RWPE1 (cell line): ENCODE data around the gene OR7C1.
"Not testable (repeated sequence)": the region's sequence is repeated elsewhere in the genome, so short reads cannot be mapped to it uniquely, and the experiment has no call there.

ENCODE experiments used
- CTCF ChIA-PET: fragments of 350-600 bp; sonication (Branson Sonifier 250); formaldehyde crosslinking; extraction: SDS; loops from one replicate; lab custom pipeline; 2021; lab: Yijun Ruan, JAX
- POLR2A ChIA-PET: fragments of 400-600 bp; formaldehyde crosslinking; extraction: SDS; loops from one replicate; lab custom pipeline; 2020; ENCODE audit warnings: antibody characterized with exemption; ENCODE audit not compliant: low non-redundant PET; lab: Yijun Ruan, JAX
- DNase-seq: peaks from one replicate; pipeline ENCODE4 v3.0.0; 2012; ENCODE audit warnings: low spot score
- H3K27ac ChIP-seq: fragments of 450-650 bp; 2 replicates; pipeline ENCODE4 v1.5.1; 2017
- TF ChIP-seq, protein P1 (sequence below): fragments of 450-650 bp; conservative IDR thresholded peaks from 2 replicates; pipeline ENCODE4 v1.5.1; 2017; ENCODE audit warnings: low read depth, mild to moderate bottlenecking

Gene OR7C1

DNA sequence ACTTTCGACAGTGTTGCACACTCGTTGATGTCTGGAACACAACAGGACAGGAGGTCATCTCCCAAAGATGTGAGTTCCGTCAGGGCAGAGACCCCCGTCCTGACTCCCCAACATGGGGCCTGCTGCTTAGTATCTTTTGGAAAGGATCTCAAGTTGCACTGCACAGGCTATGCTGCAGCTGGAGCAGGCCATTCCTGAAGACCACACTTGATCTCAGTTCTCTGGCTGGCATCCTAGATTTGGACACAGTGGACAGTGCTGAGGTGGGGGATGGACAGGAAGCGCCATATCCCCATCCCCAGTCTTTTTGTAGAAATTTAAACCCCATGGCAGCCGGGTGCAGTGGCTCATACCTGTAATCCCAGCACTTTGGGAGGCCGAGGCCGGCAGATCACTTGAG, 62.5 kb downstream of the OR7C1 start:
- TF ChIP-seq, protein P1, sequence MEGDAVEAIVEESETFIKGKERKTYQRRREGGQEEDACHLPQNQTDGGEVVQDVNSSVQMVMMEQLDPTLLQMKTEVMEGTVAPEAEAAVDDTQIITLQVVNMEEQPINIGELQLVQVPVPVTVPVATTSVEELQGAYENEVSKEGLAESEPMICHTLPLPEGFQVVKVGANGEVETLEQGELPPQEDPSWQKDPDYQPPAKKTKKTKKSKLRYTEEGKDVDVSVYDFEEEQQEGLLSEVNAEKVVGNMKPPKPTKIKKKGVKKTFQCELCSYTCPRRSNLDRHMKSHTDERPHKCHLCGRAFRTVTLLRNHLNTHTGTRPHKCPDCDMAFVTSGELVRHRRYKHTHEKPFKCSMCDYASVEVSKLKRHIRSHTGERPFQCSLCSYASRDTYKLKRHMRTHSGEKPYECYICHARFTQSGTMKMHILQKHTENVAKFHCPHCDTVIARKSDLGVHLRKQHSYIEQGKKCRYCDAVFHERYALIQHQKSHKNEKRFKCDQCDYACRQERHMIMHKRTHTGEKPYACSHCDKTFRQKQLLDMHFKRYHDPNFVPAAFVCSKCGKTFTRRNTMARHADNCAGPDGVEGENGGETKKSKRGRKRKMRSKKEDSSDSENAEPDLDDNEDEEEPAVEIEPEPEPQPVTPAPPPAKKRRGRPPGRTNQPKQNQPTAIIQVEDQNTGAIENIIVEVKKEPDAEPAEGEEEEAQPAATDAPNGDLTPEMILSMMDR, result no peak
- H3K27ac ChIP-seq, result no peak overlapping the region
- ChIA-PET CTCF (no interaction called here), POLR2A (interaction anchor here (0.6 kb wide), 1 partner anchor 11 kb away, joined by 4 read pairs; no protein-coding TSS in a partner anchor)
- no peak for DNase-seq

DNA sequence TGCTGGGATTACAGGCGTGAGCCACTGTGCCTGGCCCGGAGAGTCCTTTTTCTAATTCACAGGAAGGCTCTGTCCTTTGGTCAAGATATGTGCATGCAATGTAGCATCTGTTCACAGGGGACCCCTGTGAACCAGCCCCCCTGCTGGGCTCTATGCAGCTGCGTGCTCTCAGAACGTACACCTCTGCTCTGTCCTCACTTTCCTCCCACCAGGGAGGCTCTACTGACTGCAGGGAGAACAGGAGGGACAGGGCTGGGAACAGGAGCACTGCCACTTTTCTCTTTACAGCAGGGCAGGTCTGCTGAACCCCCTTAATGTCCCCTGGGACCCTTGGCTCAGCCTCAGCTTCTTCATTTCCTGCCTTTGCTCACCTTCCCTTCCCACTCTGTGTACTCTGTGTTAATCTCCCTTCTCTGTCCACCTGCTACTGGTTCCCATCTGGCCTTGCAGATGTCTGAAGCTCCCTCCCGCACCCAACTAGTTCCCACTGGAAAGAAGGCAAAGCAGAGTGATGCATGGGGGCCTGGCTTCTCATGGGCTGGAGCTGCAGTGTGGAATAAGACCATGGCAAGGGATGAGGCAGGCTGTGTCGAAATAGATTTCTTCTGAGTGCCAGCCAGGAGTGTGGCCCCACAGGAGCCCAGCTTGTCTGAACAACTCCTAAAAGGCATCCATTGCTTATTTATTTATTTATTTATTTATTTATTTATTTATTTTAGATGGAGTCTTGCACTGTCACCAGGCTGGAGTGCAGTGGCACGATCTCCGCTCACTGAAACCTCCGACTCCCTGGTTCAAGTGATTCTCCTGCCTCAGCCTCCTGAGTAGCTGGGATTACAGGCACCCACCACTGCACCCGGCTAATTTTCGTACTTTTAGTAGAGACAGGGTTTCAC, 63.8 kb downstream of the OR7C1 start:
- TF ChIP-seq, protein P1, result no peak
- ChIA-PET CTCF (interaction anchor here (1.2 kb wide), 1 partner anchor 15 kb away, joined by 3 read pairs; no protein-coding TSS in a partner anchor), POLR2A (no interaction called here)
- no peak overlapping the region for H3K27ac ChIP-seq
- DNase-seq, result no peak

DNA sequence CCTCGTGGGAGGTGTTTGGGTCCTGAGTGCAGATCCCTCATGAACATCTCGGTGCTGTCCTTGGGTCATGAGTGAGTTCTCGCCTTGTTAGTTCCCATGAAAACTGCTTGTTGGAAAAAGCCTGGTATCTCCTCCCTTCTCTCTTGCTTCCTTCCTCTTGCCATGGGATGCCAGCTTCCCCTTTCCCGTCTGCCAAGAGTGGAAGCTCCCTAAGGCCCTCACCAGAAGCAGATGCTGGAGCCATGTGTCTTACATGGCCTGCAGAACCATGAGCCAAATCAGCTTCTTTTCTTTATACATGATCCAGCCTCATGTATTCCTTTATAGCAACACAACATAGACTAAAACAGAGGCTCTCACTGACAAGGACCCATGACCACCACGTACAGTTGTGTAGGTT, 64.8 kb downstream of the OR7C1 start:
- ChIA-PET CTCF (no interaction called here), POLR2A (no interaction called here)
- no peak for DNase-seq
- TF ChIP-seq, protein P1, result no peak
- no peak overlapping the region for H3K27ac ChIP-seq

DNA sequence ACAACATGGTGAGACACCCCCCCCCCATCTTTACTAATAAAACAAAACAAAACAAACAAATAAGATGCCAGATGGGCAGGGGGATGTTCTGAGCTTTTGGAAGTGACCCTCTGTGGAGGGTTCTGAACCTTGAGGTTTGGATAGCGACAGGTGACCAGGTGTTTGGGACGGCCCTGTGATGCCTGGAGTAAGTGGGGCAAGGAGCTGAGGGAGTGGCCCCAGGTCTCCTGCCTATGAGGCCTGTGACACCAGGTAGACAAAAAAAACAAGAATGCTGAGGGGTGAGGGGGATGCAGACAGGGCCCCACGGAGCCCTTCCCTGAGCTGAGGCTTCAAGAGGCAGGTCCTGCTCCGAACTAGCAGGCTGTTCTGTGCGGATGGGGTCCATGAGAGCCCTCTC, 65.8 kb downstream of the OR7C1 start:
- ChIA-PET POLR2A (no interaction called here), CTCF (no interaction called here)
- TF ChIP-seq, protein P1, result no peak
- no peak overlapping the region for H3K27ac ChIP-seq
- no peak for DNase-seq

DNA sequence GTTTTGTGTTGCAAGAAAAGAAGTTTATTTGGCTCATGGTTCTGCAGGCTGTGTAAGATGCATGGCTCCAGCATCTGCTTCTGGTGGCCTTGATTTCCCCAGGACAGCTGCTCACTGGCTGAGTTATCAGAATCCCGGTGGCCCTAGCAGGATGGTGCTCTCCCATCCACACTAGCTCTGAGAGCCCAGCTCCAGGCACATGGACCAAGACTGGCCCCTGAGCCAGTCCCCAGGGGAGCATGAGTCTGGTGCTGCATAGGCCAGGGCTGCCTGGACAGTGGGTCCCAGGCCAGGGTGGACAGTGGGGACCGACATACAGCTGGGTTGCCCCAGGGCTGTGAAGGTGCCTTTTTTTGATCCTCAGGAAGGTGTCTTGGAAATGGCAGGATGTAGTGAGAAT, 67.0 kb downstream of the OR7C1 start:
- POLR2A ChIA-PET, result no interaction called here
- CTCF ChIA-PET, result interaction anchor here (0.6 kb wide), 1 partner anchor 195 kb away, joined by 3 read pairs; no protein-coding TSS in a partner anchor
- H3K27ac ChIP-seq, result no peak overlapping the region
- DNase-seq, result no peak
- TF ChIP-seq, protein P1, result no peak

DNA sequence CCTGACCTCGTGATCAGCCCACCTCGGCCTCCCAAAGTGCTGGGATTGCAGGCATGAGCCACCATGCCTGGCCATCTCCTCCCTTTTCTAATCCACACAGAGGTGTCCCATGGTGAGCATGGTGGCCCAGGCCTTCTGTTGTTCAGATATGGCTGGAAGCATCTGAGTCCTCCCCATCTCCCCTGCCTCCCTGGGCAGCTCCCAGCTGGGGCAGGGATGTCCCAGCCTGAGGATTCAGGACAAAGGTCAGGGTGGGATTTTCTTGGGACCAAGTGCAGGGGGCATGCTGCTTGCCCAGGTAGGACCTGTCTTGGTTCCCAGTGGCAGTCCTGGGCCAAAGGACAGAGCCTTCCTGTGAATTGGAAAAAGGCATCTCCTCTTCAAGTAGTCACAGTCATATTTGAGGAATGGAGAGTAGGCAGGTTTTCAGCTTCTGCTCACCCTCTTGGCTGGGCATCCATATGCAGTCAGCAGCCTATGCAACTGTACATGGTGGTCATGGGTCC, 67.5 kb downstream of the OR7C1 start:
- CTCF ChIA-PET, result interaction anchor here (0.6 kb wide), 2 partner anchors 12 to 194 kb away, joined by 3 to 7 read pairs; no protein-coding TSS in a partner anchor
- DNase-seq, result no peak
- no peak overlapping the region for H3K27ac ChIP-seq
- POLR2A ChIA-PET, result no interaction called here
- TF ChIP-seq, protein P1, result no peak

DNA sequence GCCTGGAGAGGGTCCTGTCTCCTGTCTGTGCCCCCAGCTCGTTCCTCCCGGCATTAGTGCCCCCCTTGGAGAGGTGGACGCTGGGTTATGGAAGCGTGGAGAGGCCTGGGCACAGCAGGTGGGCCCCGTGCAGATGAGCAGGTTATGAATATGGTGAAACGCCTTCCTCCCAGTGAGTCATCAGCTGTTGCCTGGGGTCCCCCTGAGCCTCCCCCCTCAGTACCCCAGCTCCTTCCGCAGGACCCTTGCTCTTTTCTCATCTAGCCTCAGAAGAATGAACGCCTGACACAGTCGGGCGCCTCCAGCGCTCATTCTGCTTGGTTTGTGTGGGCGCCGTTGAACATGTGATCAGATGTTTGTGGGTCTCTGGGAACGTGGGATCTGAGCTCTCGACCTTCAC, 69.1 kb downstream of the OR7C1 start:
- H3K27ac ChIP-seq, POLR2A ChIA-PET, DNase-seq, CTCF ChIA-PET: not testable (repeated sequence)

DNA sequence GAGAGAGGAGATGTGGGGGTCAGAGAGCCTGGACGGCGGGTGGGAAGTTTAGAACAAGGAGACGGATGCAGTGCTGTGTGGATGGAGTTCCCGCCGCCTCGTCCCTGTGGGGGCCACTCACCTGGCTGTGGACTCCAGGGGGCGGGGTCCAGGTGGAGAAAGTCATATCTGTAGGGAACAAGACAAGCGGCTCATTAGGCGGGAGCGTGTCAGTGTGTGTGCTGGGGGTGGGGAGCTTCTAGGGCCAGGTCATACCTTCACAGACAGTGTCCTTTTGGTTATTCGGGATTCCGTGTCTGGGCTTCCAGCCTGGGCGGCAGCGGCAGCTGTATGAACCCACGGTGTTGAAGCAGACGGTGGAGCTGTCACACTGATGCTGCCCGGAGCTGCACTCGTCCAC, 69.6 kb downstream of the OR7C1 start:
- H3K27ac ChIP-seq, CTCF ChIA-PET, DNase-seq, POLR2A ChIA-PET: not testable (repeated sequence)
